WI38 (cell line): Measurements from ENCODE around the gene NFX1.

Experiments used
- H3K4me3 ChIP-seq: 2 replicates; pipeline ENCODE4 v1.5.1; 2011; ENCODE audit warnings: low read depth, mild to moderate bottlenecking, control low read depth, low read length
- TF ChIP-seq, protein P1 (sequence below): IDR thresholded peaks from 2 replicates; pipeline ENCODE4 v1.5.1; 2012; ENCODE audit warnings: low read depth, mild to moderate bottlenecking, control low read depth, low read length

NFX1 gene

DNA sequence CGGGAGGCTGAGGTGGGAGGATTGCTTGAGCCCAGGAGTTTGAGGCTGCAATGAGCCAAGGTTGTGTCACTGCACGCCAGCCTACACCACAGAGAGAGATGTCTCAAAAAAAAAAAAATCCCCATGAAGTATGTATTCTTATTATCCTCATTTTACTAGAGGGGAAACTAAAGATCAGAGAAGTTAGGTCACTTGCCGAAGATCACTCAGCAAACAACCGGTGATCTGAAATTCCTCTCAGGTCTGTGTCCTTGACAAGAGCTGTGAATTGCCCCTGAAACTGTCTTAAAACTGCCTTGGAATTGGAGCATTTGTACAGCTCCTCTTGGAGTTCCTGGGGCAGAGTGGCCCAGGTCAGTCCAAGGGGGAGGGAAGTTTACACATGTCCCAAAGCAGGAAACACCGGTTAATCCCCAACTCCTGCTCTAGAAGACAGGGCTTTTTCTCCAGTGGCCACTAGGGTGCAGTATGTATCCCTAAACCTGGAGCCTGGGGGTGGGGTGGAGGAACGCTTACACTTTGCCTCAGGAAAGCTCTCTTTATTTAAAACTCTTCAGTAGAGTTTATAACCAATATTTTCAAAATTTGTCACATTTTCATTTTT, 84.4 kb downstream of the NFX1 start:
- H3K4me3 ChIP-seq, result no peak overlapping the region
- TF ChIP-seq, protein P1, sequence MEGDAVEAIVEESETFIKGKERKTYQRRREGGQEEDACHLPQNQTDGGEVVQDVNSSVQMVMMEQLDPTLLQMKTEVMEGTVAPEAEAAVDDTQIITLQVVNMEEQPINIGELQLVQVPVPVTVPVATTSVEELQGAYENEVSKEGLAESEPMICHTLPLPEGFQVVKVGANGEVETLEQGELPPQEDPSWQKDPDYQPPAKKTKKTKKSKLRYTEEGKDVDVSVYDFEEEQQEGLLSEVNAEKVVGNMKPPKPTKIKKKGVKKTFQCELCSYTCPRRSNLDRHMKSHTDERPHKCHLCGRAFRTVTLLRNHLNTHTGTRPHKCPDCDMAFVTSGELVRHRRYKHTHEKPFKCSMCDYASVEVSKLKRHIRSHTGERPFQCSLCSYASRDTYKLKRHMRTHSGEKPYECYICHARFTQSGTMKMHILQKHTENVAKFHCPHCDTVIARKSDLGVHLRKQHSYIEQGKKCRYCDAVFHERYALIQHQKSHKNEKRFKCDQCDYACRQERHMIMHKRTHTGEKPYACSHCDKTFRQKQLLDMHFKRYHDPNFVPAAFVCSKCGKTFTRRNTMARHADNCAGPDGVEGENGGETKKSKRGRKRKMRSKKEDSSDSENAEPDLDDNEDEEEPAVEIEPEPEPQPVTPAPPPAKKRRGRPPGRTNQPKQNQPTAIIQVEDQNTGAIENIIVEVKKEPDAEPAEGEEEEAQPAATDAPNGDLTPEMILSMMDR, result peak; percentile 86

DNA sequence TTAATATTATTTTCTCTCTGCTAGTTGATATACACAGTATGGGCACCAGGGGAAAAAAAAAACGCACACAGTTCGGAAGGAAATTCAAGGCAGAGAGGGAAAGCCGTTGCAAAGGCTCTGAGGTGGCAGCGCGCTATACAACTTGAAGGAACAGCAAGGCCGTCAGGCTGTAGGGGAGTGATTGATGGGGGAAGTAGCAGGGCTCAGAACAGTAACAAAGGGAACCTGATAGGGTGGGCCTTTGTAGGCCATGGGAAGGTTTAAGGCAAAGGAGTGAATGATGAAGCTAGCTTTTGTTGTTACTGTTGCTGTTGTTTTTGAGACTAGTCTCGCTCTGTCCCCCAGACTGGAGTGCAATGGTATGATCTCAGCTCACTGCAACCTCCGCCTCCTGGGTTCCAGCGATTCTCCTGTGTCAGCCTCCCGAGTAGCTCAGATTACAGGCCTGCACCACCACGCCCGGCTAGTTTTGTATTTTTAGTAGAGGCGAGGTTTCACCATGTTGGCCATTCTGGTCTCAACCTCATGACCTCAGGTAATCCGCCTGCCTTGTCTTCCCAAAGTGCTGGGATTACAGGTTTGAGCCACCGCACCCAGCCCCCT, 85.0 kb downstream of the NFX1 start:
- TF ChIP-seq, protein P1, result no peak
- H3K4me3 ChIP-seq, result no peak overlapping the region

DNA sequence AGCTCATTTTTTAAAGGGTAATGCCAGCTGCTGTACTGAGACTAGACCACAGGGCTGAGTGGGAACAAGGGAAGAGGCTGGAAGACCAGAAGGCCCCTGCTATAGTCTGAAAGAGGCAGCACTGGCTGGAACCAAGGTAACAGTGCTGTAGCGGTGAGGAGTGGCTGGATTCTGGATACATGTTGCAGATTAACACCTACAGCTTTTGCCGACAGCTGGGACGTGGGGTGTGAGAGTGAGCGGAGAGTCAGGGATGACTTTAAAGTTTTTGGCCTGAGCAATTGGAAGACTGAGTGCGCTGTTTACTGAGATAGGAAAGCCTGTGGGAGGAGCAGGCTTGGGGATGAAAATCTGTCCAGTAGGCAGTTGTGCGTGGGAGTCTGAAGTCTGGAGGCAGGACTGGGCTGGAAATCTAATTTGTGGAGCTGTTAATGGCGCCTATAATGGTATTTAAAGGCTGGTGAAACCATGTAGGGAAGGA, 85.6 kb downstream of the NFX1 start:
- TF ChIP-seq, protein P1, result no peak
- no peak overlapping the region for H3K4me3 ChIP-seq

DNA sequence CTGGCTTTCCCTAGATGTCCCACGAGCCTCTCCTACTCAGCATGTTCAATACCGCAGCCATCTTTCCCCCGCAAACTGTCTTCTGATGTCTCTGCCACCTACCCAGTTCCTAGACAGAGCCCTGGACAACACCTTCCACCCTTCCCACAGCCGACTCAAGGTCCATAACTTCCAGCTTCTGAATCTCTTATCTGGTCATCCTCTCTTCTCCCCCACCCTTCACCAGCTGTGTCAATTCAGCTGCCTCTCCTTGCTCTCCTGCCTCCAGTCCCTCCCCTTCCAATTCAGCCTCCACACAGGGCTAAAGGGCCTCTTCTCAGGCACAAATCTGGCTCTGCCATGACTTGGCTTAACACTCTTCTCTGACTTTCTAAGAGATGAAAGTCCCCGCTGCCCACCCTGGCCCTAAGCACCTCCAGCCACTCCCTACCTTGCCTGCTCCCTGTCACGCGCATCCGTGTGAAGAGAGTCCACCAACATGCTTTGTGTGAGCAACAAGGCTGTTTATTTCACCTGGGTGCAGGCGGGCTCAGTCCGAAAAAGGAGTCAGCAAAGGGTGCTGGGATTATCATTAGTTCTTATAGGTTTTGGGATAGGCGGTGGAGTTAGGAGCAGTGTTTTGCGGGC, 86.9 kb downstream of the NFX1 start:
- TF ChIP-seq, protein P1, result no peak
- H3K4me3 ChIP-seq, result no peak overlapping the region

DNA sequence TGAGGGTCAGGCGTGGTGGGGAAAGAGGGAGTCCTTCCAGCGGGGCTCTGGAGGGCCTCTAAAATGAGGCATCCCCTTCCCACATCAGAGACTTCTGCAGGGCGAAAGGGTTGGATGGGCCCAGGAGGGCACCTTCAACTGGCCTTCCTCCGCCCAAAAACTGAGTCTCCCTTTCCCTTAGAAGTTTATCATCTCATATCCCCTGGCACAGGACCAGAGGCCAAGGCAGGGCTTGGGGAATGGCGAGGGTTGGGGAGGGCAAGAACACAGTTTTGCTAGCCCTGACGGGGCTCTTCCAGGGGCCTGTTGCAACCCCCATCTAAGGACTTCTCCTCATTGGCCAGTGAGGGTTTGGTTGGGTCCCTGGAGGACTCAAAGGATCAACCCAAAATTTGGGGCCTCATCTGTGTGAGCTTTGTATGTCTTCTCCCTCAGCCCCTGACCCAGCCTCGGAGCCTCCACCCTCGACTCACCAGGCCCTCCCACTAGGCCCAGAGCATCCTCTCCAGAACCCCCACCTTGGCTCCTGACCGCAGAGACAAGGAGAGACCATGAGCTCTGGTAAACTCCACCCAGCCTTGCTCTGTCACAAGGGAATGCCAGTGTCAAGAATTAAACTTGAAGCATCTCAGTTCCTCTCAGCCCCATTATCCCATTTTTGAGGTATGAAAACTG, 87.9 kb downstream of the NFX1 start:
- TF ChIP-seq, protein P1, result no peak
- no peak overlapping the region for H3K4me3 ChIP-seq

DNA sequence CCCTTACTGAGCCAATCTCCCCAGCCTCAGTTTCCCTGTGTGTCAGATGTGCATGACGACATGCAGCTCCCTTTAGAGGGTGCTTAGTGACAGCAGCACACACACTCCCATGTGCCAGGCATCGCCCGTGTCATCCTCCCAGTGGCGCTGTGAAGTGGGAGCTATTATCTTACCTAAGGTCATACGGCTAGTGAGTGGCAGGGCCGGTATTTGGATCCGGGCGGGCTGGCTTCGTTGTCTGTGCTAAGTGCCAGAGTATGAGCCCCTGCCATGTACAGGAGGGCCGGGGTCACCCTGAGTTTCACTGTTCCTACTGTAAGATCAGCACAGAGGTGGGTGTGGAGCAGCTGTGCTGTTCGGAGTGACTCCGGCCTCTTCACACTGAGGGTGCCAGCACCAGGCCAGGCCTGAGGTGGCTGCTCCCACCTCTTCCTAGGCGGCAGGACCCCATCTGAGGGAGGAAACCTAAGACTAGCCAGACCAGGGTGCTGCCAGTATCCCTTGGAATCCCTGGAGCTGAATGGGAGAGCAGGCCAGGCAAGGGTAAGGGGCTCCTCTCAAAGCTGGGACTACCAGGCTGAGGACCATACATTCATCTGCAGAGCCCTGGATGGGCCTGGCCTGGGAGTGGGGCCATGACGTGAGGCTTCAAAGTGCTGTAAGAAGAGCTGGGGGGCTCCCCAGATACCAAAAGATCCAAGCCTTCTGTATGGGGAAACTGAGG, 89.5 kb downstream of the NFX1 start:
- TF ChIP-seq, protein P1, result no peak

More for the DNA sequence above, 89.5 kb downstream of the NFX1 start:
- no peak overlapping the region for H3K4me3 ChIP-seq
